NAMALWA (cell line): ENCODE data around the gene CATSPER1.

Experiments used
- DNase-seq: peaks from one replicate; pipeline ENCODE4 v3.0.0-alpha.2; 2015; ENCODE audit warnings: low spot score

Gene CATSPER1

GRCh38 chr11:65968600-65969482 lies 57.4 kb downstream of the CATSPER1 start:
- no peak for DNase-seq

GRCh38 chr11:65967329-65967934 lies 58.8 kb downstream of the CATSPER1 start:
- no peak for DNase-seq
